PFSK-1 (cell line): ENCODE data around the gene NR3C1.

ENCODE experiments used
- POLR2AphosphoS5 ChIP-seq: IDR thresholded peaks from 2 replicates; pipeline ENCODE4 v1.6.1; 2012; ENCODE audit warnings: low read depth, mild to moderate bottlenecking, control low read depth, low read length, moderate library complexity
- REST ChIP-seq, 2 experiments: IDR thresholded peaks; 2 replicates each; pipeline versions ENCODE4 v1.6.1 to v1.8.0; 2011 to 2012; ENCODE audit warnings: low read depth in 2 of 2, low read length in 2 of 2, control low read depth in 1 of 2, inconsistent platforms in 1 of 2, mild to moderate bottlenecking in 1 of 2, moderate library complexity in 1 of 2; ENCODE audit not compliant: insufficient read depth in 1 of 2
- TAF1 ChIP-seq: IDR thresholded peaks from 2 replicates; pipeline ENCODE4 v1.6.1; 2012; ENCODE audit warnings: low read length, control low read depth, borderline replicate concordance; ENCODE audit not compliant: insufficient read depth

- TF ChIP-seq REST (IDR thresholded peaks at IDR 0.05; ENCODE audit: insufficient read depth in 1 of 2, low read depth in 2 of 2, low read length in 2 of 2) (no peak), POLR2AphosphoS5 (no peak), TAF1 (no peak)
Measured at GRCh38 chr5:143436871-143437270, 33.4 kb upstream of the NR3C1 start.
